Measurements from ENCODE around the gene NLRP13.

NLRP13 gene

DNA sequence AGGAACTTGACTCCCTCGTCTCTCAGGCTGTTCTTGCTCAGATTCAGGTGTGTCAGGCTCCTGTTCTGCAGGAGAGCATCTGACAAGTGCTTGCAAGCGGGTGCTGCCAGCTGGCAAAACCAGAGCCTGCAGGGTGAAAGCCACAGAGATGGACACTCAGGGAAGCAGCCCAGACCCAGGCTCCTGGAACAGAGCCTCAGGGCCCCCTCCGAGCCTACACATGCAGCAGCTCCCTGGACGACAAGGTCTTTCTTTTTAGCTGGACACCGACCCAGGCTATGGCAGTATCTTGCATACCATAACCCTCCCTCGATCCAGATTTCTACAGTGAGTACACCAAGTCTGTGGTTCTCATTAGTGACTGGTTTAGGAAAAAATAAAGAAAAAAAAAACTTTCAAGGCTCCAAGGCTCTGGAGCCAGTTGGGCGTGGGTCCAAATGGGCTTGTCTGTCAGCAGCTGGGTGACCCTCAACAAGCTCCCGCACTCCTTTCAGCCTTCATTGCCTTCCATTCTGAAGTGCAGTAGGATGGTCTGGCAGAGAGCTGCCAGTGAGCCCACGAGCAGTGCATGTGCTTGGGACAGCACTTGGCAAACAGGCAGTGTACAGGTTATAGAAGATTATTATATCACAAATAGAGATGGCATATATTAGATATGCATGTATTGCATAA lies 29.9 kb downstream of the NLRP13 start:
- DNase-seq (ENCODE audit: low spot score) = no peak

GRCh38 chr19:55901369-55902079 lies 30.6 kb downstream of the NLRP13 start:
- DNase-seq (ENCODE audit: low spot score) = no peak

DNA sequence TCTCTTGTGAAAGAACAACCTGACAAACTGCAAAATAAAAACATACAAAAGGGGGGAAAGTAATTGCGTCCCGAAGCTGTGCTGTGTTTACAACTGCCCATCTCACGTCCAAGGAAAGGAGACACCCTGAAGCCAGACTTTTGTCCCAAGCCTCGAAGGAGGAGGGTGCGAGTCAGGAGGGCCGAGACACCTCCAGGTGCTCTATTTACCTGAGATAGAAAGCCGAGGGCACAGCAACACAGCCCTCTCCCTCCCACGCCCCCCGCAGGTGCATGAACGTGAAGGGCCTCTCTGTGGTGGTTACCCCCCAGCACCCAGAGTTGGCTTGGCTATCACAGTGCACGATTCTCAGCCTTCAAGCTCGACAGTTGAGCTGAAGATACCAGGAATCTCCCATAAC lies 33.2 kb downstream of the NLRP13 start:
- no peak for DNase-seq (ENCODE audit: low spot score)

DNA sequence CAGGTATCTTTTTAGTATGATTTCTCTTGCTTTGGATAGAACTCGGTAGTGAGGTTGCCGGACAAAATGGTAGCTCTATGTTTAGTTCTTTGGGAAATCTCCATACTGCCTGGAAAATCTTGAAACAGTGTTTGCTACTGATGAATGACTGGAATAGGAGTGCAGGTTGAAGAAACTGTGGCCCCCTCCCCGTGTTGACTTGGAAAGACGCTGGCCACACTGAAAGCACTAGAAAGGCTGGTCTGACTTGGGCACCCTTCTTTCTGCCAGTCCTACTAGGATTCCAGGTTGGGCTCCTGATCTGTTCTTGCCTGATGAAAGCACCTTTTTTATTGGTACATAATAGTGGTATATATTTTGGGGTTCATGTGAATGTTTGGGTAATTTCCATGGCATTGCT lies 49.5 kb downstream of the NLRP13 start:
- no peak for DNase-seq (ENCODE audit: low spot score)

DNA sequence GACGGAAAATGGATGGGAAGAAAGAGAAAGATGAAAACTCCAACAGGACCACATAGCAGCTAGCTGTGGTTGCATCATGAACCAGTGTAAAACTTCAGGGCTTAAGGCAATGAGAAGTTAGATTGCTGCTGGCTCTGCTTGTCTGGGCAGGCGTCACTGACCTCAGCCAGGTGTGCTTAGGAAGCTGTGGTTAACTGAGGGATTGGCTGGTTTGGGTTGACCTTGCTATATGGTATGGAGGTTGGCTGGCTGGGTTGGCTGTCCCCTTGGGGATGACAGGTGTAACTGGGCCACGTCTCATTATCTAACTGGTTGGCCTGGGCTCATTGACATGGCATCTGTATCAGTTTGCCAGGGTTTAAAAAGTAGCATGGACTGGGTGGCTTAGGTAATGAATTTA lies 54.9 kb downstream of the NLRP13 start:
- no peak for DNase-seq (ENCODE audit: low spot score)

DNA sequence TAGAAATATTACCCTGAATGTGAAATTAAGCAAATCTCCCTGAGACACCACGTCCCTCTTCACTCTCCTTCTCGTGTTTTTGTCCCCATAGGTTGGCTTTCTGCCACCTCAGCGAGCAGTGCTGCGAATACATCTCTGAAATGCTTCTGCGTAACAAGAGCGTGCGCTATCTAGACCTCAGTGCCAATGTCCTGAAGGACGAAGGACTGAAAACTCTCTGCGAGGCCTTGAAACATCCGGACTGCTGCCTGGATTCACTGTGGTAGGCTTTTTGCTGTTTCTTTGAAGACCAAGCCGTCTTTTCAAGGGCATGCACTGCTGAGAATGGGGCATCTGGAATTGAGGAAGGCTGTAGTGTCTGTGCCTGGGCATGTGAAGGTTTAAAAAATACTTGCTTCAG lies 61.4 kb downstream of the NLRP13 start:
- no peak for DNase-seq (ENCODE audit: low spot score)

DNA sequence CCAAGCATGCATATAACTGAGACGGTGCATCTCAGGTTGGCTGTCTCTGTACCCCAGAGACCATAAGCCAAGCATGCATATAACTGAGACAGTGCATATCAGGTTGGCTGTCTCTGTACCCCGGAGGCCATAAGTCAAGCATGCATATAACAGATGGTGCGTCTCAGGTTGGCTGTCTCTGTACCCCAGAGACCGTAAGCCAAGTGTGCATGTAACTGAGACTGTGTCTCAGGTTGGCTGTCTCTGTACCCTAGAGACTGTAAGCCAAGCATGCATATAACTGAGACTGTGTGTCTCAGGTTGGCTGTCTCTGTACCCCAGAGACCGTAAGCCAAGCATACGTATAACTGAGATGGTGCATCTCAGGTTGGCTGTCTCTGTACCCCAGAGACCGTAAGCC lies 65.0 kb downstream of the NLRP13 start:
- DNase-seq (ENCODE audit: low spot score) = no peak

GRCh38 chr19:55866521-55866920 lies 65.6 kb downstream of the NLRP13 start:
- no peak for DNase-seq (ENCODE audit: low spot score)

GRCh38 chr19:55858969-55859368 lies 73.2 kb downstream of the NLRP13 start:
- DNase-seq (ENCODE audit: low spot score) = no peak

- no peak for DNase-seq (ENCODE audit: low spot score)
These were observed 73.7 kb downstream of the NLRP13 start for GRCh38 chr19:55858401-55858800.

- no peak for DNase-seq (ENCODE audit: low spot score)
These were observed 74.2 kb downstream of the NLRP13 start for GRCh38 chr19:55857974-55858373.

- DNase-seq (ENCODE audit: low spot score) = no peak
These were observed 75.0 kb downstream of the NLRP13 start for GRCh38 chr19:55857149-55857548.

DNA sequence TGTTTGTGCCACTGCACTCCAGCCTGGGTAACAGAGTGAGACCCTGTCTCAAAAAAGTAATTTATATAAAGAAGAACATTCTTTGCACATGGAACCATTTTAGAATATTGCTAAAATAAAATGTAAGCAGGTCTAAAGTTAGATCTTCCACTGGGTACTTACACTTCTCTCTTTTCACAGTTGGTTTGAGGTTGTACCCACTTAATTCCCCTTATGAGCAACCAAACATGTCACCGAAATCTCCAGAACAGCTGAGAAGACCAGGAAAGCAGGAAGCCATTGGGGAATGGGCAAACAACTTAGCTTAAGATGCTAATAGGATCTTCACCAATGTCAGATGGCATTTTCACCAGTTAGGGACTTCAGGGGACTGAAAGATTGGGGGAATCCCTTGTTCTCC lies 77.0 kb downstream of the NLRP13 start:
- no peak for DNase-seq (ENCODE audit: low spot score)

Measured in kidney capillary endothelial cell (primary cell).